Erythroblast (primary cell): ENCODE data around the gene JMJD8.

ENCODE experiments used
- GATA1 ChIP-seq: IDR thresholded peaks from 2 replicates; pipeline ENCODE4 v1.6.1; 2011; ENCODE audit warnings: low read depth, mild to moderate bottlenecking, control low read depth, low read length, moderate library complexity
- POLR2A ChIP-seq: IDR thresholded peaks from 2 replicates; pipeline ENCODE4 v1.6.1; 2011; ENCODE audit warnings: mild to moderate bottlenecking, low read length

- TF ChIP-seq POLR2A (no peak), GATA1 (no peak)
Observed at GRCh38 chr16:709566-710499, 25.7 kb upstream of the JMJD8 start.
